ENCODE results near the gene PDXK. TPM values are rescaled to one million over a fixed set of nuclear protein-coding genes. Genes with fewer than 3 reads are reported as not detected.

PDXK gene
- total and polyA plus RNA-seq, 7 donors = 22.1 to 88.5 (median 26.0) TPM

DNA sequence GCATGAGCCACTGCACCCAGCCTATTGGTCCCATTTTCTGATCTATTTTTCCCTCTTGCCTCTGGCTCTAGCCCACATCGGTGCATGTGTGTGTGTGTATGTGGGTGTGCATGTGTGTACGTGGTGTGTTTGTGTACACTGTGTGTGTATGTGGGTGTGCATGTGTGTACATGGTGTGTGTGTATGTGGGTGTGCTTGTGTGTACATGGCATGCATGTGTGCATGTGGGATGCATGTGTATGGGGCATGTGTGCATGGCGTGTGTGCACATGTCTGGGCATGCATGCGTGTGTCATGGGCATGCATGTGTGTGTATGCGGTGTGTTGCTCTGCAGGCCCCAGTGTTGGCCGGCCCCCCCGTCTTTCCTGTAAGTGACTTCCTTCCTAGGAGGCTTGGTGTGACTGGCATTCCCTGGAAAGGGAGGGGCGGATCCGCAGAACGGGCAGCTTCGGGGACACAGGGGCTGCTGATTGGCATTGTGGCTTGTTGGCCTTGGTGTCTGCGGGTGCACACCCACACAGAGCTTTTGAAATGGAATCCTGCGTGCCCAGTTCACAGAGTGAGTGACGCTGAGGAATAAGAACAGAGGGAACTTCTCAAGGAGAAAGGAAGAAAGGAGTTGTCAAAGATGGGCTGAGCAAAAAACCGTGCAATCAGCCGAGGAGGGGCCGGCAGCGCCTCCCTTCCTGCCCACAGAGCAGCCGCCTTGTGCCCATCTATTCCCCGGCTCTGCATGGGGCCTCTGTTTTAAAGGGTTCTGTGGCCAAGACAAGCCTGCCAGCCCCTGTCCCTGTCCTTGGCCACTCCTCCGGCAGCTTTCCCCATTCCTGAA lies 8.0 kb downstream of the PDXK start:
- H3K4me3 ChIP-seq = no peak overlapping the region
- intact Hi-C loops (cut with DNase I) = no loop called here
- peaks cover 0 to 55% (median 45%) of the 10 kb centered on the region in 4 donors for H3K4me1 ChIP-seq

GRCh38 chr21:43727519-43728153 lies 8.7 kb downstream of the PDXK start:
- WGBS, 2 donors = 60 to 71% methylated on average over 10 of the region's 10 CpGs
- TF ChIP-seq POLR2AphosphoS5 (IDR thresholded peaks at IDR 0.05) (no peak), EP300 (IDR thresholded peaks at IDR 0.05) (no peak), POLR2A (IDR thresholded peaks at IDR 0.05) (no peak)
- TF ChIP-seq, protein P1, sequence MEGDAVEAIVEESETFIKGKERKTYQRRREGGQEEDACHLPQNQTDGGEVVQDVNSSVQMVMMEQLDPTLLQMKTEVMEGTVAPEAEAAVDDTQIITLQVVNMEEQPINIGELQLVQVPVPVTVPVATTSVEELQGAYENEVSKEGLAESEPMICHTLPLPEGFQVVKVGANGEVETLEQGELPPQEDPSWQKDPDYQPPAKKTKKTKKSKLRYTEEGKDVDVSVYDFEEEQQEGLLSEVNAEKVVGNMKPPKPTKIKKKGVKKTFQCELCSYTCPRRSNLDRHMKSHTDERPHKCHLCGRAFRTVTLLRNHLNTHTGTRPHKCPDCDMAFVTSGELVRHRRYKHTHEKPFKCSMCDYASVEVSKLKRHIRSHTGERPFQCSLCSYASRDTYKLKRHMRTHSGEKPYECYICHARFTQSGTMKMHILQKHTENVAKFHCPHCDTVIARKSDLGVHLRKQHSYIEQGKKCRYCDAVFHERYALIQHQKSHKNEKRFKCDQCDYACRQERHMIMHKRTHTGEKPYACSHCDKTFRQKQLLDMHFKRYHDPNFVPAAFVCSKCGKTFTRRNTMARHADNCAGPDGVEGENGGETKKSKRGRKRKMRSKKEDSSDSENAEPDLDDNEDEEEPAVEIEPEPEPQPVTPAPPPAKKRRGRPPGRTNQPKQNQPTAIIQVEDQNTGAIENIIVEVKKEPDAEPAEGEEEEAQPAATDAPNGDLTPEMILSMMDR (IDR thresholded peaks at IDR 0.05) = no peak
- intact Hi-C loops (cut with DNase I) = loop anchor here (2.0 kb wide), 4 partner anchors 29 to 69 kb away; partner anchors contain the start of genes CSTB, HSF2BP, RRP1 and RRP1B
- Histone ChIP-seq H3K27ac (peak overlapping the region; percentile 85 to 95 (median 88)), H3K9me3 (no peaks in the 10 kb centered on the region), H3K36me3 (peaks cover 0 to 8% (median 2%) of the 10 kb centered on the region in 4 donors), H3K4me1 (peaks cover 0 to 57% (median 44%) of the 10 kb centered on the region in 4 donors), H3K4me3 (peak overlapping the region in 2 of 4 donors; percentile 57 to 65), H3K27me3 (no peaks in the 10 kb centered on the region)
- DNase-seq = no peak

More for the DNA sequence above, 8.0 kb downstream of the PDXK start:
- peaks cover 0 to 8% (median 2%) of the 10 kb centered on the region in 4 donors for H3K36me3 ChIP-seq
- no peaks in the 10 kb centered on the region for H3K9me3 ChIP-seq
- TF ChIP-seq POLR2AphosphoS5 (IDR thresholded peaks at IDR 0.05) = no peak
- TF ChIP-seq, protein P1 (IDR thresholded peaks at IDR 0.05) = no peak
- TF ChIP-seq POLR2A (IDR thresholded peaks at IDR 0.05) = no peak
- no peak for TF ChIP-seq EP300 (IDR thresholded peaks at IDR 0.05)
- no peaks in the 10 kb centered on the region for H3K27me3 ChIP-seq
- no peak for DNase-seq
- 63 to 76% methylated on average over 21 of the region's 21 CpGs for WGBS, 2 donors
- H3K27ac ChIP-seq = peak overlapping the region; percentile 85 to 95 (median 88)

DNA sequence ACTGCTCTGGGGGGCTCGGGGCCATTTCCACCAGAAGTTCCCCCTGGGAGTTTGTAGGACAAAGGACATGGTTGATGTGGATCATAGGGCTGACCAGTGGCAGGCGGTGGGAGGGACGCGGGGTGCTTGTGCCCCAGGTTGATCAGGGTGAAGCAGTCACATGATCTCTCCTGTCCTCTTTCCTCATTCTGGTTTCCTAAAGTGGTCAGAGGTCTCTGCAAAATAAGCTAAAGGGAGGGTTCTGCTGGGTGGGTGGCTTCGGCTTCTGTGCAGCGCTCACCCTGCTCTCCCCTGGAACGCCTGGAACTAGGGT lies 9.2 kb downstream of the PDXK start:
- Histone ChIP-seq H3K9me3 (no peaks in the 10 kb centered on the region), H3K36me3 (peaks cover 0 to 8% (median 2%) of the 10 kb centered on the region in 4 donors), H3K4me3 (peak overlapping the region; percentile 54 to 65 (median 59)), H3K27me3 (no peaks in the 10 kb centered on the region), H3K27ac (peak overlapping the region; percentile 85 to 95 (median 88)), H3K4me1 (peaks cover 0 to 62% (median 47%) of the 10 kb centered on the region in 4 donors)
- 28 to 83% methylated on average over 7 of the region's 7 CpGs for WGBS, 2 donors
- intact Hi-C loops (cut with DNase I) = loop anchor here (2.0 kb wide), 4 partner anchors 29 to 69 kb away; partner anchors contain the start of genes CSTB, HSF2BP, RRP1 and RRP1B
- TF ChIP-seq POLR2A (IDR thresholded peaks at IDR 0.05) (no peak), EP300 (IDR thresholded peaks at IDR 0.05) (no peak), POLR2AphosphoS5 (IDR thresholded peaks at IDR 0.05) (no peak)
- TF ChIP-seq, protein P1 (IDR thresholded peaks at IDR 0.05) = no peak
- DNase-seq = no peak

- TF ChIP-seq POLR2AphosphoS5 (IDR thresholded peaks at IDR 0.05) (peak; percentile 80 to 97 (median 86)), POLR2A (IDR thresholded peaks at IDR 0.05) (peak; percentile 61 to 74), EP300 (IDR thresholded peaks at IDR 0.05) (peak in 2 of 4 donors; percentile 52 to 96)
- TF ChIP-seq, protein P1 (IDR thresholded peaks at IDR 0.05) = peak in 2 of 4 experiments; percentile 22 to 57
- peaks cover 0 to 68% (median 51%) of the 10 kb centered on the region in 4 donors for H3K4me1 ChIP-seq
- 12 to 74% methylated on average over 59 of the region's 59 CpGs for WGBS, 2 donors
- H3K4me3 ChIP-seq = peak overlapping the region; percentile 54 to 65 (median 59)
- peak overlapping the region; percentile 85 to 95 (median 88) for H3K27ac ChIP-seq
- H3K36me3 ChIP-seq = peaks cover 0 to 5% (median under 1%) of the 10 kb centered on the region in 4 donors
- intact Hi-C loops (cut with DNase I) = loop anchor here (2.0 kb wide), 4 partner anchors 28 to 70 kb away; partner anchors contain the start of genes CSTB, HSF2BP, RRP1 and RRP1B
- H3K27me3 ChIP-seq = no peaks in the 10 kb centered on the region
- H3K9me3 ChIP-seq = no peaks in the 10 kb centered on the region
- peak; percentile 99 for DNase-seq
Observed at GRCh38 chr21:43728467-43729390, 9.8 kb downstream of the PDXK start.

All from sigmoid colon (tissue), 7 donors.